Measurements from ENCODE around the gene LXN. TPM values are rescaled to one million over a fixed set of nuclear protein-coding genes. Genes with fewer than 3 reads are reported as not detected.

LXN gene
- total RNA-seq, 1 experiment from 2014 or later = 3.4 TPM

DNA sequence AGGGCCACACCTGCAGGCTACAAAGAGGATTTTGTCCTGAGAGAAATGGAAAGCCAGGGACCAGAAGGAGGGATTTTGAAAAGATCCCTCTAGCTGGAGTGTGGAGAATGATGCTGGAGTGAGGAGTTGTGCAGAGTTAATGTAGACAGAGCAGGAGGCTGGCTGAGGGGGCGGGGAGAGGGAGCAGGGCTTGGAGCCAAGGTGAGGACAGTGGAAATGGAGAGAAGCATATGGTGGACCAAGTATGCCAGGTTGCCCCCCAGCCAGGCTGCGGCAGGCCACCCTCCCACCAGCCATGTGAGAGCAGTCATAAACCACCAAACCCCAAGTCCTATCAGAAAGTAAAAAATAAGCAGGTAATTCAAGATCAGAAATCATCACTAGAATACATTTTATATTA, 45.1 kb upstream of the LXN start:
- H3K4me1 Mint-ChIP-seq (ENCODE audit: insufficient read depth, unreplicated experiment) = peaks cover 22% of the 10 kb centered on the region
- peak overlapping the region; percentile 87 for H3K27ac Mint-ChIP-seq (ENCODE audit: low read depth, unreplicated experiment)
- BruUV-seq (replicated peaks) = no TSS peak
- H3K36me3 Mint-ChIP-seq (ENCODE audit: insufficient read depth, unreplicated experiment) = no peaks in the 10 kb centered on the region
- no peaks in the 10 kb centered on the region for H3K9me3 Mint-ChIP-seq (ENCODE audit: unreplicated experiment)
- CTCF ChIA-PET = interaction anchor here (0.7 to 9.9 kb wide), 4 partner anchors 10 to 77 kb away, joined by 3 to 79 read pairs (median 4); no protein-coding TSS in a partner anchor
- POLR2A ChIA-PET = no interaction called here
- TF ChIP-seq, protein P1, sequence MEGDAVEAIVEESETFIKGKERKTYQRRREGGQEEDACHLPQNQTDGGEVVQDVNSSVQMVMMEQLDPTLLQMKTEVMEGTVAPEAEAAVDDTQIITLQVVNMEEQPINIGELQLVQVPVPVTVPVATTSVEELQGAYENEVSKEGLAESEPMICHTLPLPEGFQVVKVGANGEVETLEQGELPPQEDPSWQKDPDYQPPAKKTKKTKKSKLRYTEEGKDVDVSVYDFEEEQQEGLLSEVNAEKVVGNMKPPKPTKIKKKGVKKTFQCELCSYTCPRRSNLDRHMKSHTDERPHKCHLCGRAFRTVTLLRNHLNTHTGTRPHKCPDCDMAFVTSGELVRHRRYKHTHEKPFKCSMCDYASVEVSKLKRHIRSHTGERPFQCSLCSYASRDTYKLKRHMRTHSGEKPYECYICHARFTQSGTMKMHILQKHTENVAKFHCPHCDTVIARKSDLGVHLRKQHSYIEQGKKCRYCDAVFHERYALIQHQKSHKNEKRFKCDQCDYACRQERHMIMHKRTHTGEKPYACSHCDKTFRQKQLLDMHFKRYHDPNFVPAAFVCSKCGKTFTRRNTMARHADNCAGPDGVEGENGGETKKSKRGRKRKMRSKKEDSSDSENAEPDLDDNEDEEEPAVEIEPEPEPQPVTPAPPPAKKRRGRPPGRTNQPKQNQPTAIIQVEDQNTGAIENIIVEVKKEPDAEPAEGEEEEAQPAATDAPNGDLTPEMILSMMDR (IDR thresholded peaks at IDR 0.05; ENCODE audit: unreplicated experiment) = no peak
- intact Hi-C loops (cut with micrococcal nuclease) = no loop called here
- H3K4me3 Mint-ChIP-seq (ENCODE audit: unreplicated experiment) = no peak overlapping the region
- H3K27me3 Mint-ChIP-seq (ENCODE audit: insufficient read depth, unreplicated experiment) = no peaks in the 10 kb centered on the region
- no peak for DNase-seq (ENCODE audit: unreplicated experiment)

DNA sequence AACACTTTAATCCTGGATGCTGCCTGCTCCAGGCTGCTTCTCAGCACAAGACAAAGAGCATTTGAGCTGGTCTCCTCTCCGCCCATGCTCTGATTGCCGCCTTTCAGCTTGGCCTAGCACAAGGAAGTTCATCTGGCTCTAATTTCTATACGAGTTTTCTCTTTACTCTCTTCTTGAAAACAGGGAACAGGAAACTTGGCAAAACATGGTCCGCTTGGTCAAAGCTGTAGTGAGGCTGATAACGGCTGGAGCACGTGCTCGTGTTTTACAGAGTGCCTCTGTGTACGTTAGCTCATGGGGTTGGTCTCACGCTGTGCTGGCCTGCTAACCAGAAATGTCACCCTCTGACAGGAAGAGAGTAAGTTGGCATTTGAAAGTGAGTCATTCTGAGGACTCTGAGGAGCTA, 40.6 kb upstream of the LXN start:
- TF ChIP-seq, protein P1 (IDR thresholded peaks at IDR 0.05; ENCODE audit: unreplicated experiment) = no peak
- no peaks in the 10 kb centered on the region for H3K9me3 Mint-ChIP-seq (ENCODE audit: unreplicated experiment)
- no peak overlapping the region for H3K27ac Mint-ChIP-seq (ENCODE audit: low read depth, unreplicated experiment)
- ChIA-PET CTCF (interaction anchor here (0.7 to 9.9 kb wide), 6 partner anchors 9 to 80 kb away, joined by 3 to 79 read pairs (median 4); no protein-coding TSS in a partner anchor), POLR2A (interaction anchor here (1.2 kb wide), 1 partner anchor 12 kb away, joined by 4 read pairs; no protein-coding TSS in a partner anchor)
- no peaks in the 10 kb centered on the region for H3K27me3 Mint-ChIP-seq (ENCODE audit: insufficient read depth, unreplicated experiment)
- no peak for DNase-seq (ENCODE audit: unreplicated experiment)
- intact Hi-C loops (cut with micrococcal nuclease) = no loop called here
- H3K4me3 Mint-ChIP-seq (ENCODE audit: unreplicated experiment) = no peak overlapping the region
- peaks cover 31% of the 10 kb centered on the region for H3K4me1 Mint-ChIP-seq (ENCODE audit: insufficient read depth, unreplicated experiment)
- peaks cover 7% of the 10 kb centered on the region for H3K36me3 Mint-ChIP-seq (ENCODE audit: insufficient read depth, unreplicated experiment)
- BruUV-seq (replicated peaks) = no TSS peak

DNA sequence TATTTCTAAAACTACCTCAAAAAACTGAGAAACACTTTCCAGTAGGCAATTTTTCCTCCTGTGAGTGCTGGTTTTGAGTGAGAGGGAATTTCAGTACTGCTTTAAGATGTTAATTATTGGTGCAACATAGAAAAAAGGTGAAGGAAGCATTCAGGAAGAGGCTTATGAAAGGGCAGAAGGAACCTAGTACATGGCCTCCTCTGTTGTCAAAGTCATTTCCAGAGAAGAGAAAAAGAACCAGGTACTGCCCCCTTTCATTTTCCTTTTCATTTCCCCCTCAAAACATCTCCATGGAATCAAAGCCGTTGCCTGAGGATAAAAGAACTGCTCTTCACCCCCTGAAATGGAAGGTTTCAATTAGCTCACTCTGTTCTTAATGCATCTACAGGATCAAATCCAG, 40.0 kb upstream of the LXN start:
- no peaks in the 10 kb centered on the region for H3K9me3 Mint-ChIP-seq (ENCODE audit: unreplicated experiment)
- H3K27me3 Mint-ChIP-seq (ENCODE audit: insufficient read depth, unreplicated experiment) = no peaks in the 10 kb centered on the region
- no TSS peak for BruUV-seq (replicated peaks)
- H3K36me3 Mint-ChIP-seq (ENCODE audit: insufficient read depth, unreplicated experiment) = peaks cover 7% of the 10 kb centered on the region
- H3K4me1 Mint-ChIP-seq (ENCODE audit: insufficient read depth, unreplicated experiment) = peaks cover 27% of the 10 kb centered on the region
- H3K4me3 Mint-ChIP-seq (ENCODE audit: unreplicated experiment) = no peak overlapping the region
- no peak for DNase-seq (ENCODE audit: unreplicated experiment)
- H3K27ac Mint-ChIP-seq (ENCODE audit: low read depth, unreplicated experiment) = no peak overlapping the region
- ChIA-PET CTCF (interaction anchor here (1.0 to 9.9 kb wide), 3 partner anchors 15 to 81 kb away, joined by 3 to 79 read pairs (median 3); no protein-coding TSS in a partner anchor), POLR2A (interaction anchor here (1.2 kb wide), 1 partner anchor 12 kb away, joined by 4 read pairs; no protein-coding TSS in a partner anchor)
- intact Hi-C loops (cut with micrococcal nuclease) = no loop called here
- TF ChIP-seq, protein P1 (IDR thresholded peaks at IDR 0.05; ENCODE audit: unreplicated experiment) = no peak

DNA sequence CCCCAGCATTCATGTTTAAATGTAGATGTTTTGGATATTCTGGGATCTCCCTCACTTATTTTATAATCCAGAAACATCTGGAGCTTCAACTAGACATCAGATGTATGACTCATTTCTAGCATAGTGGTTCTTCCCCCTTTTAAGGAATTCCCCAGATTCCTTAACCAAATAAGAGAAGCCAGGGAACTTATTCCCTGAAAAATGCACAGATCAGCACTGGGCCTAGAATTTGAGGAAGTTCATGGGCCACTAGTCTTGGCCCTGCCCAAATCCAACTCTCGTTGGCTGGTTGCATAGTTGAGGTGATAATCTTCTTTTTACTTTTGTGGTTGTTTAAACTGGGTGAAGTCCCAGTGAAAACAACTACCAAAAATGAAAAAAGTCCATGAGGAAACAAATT, 39.4 kb upstream of the LXN start:
- TF ChIP-seq, protein P1 (IDR thresholded peaks at IDR 0.05; ENCODE audit: unreplicated experiment) = no peak
- peak overlapping the region; percentile 80 for H3K27ac Mint-ChIP-seq (ENCODE audit: low read depth, unreplicated experiment)
- peaks cover 21% of the 10 kb centered on the region for H3K4me1 Mint-ChIP-seq (ENCODE audit: insufficient read depth, unreplicated experiment)
- ChIA-PET CTCF (interaction anchor here (9.9 kb wide), 1 partner anchor 16 kb away, joined by 79 read pairs; no protein-coding TSS in a partner anchor), POLR2A (interaction anchor here (0.6 kb wide), 1 partner anchor 77 kb away, joined by 3 read pairs; no protein-coding TSS in a partner anchor)
- intact Hi-C loops (cut with micrococcal nuclease) = no loop called here
- no peak overlapping the region for H3K4me3 Mint-ChIP-seq (ENCODE audit: unreplicated experiment)
- peaks cover 7% of the 10 kb centered on the region for H3K36me3 Mint-ChIP-seq (ENCODE audit: insufficient read depth, unreplicated experiment)
- no peaks in the 10 kb centered on the region for H3K9me3 Mint-ChIP-seq (ENCODE audit: unreplicated experiment)
- H3K27me3 Mint-ChIP-seq (ENCODE audit: insufficient read depth, unreplicated experiment) = no peaks in the 10 kb centered on the region
- BruUV-seq (replicated peaks) = no TSS peak
- DNase-seq (ENCODE audit: unreplicated experiment) = peak; percentile 51

Measured in MCF 10A (cell line).